HG02870 (cell line): ENCODE results near the gene GPRC5A.

Source experiments
- ATAC-seq: cut with Tn5 transposase; IDR thresholded peaks from one replicate; pipeline ENCODE4 v1.9.1; 2021; ENCODE audit warnings: mild to moderate bottlenecking, moderate library complexity; ENCODE audit not compliant: unreplicated experiment

Gene GPRC5A

GRCh38 chr12:12936983-12937491 lies 45.7 kb downstream of the GPRC5A start:
- no peak for ATAC-seq

GRCh38 chr12:12938541-12938940 lies 47.2 kb downstream of the GPRC5A start:
- ATAC-seq: no peak

GRCh38 chr12:12939888-12940287 lies 48.5 kb downstream of the GPRC5A start:
- no peak for ATAC-seq

- no peak for ATAC-seq
Measured at GRCh38 chr12:12941450-12942350, 50.3 kb downstream of the GPRC5A start.

- no peak for ATAC-seq
Measured at GRCh38 chr12:12943586-12944260, 52.4 kb downstream of the GPRC5A start.

GRCh38 chr12:12945591-12945990 lies 54.2 kb downstream of the GPRC5A start:
- ATAC-seq: no peak

- no peak for ATAC-seq
Measured at GRCh38 chr12:12946686-12947355, 55.5 kb downstream of the GPRC5A start.

- ATAC-seq: no peak
Measured at GRCh38 chr12:12947902-12948301, 56.5 kb downstream of the GPRC5A start.

- no peak for ATAC-seq
Measured at GRCh38 chr12:12951504-12951903, 60.1 kb downstream of the GPRC5A start.

- no peak for ATAC-seq
Measured at GRCh38 chr12:12952036-12952435, 60.7 kb downstream of the GPRC5A start, which contains the start of gene GPRC5D. GPRC5D (minus strand) TSS chr12:12952170; CDS start chr12:12950384, 1,786 bp downstream.

- no peak for ATAC-seq
Measured at GRCh38 chr12:12954356-12954755, 63.0 kb downstream of the GPRC5A start.

- no peak for ATAC-seq
Measured at GRCh38 chr12:12954878-12955625, 63.7 kb downstream of the GPRC5A start.

GRCh38 chr12:12958886-12959285 lies 67.5 kb downstream of the GPRC5A start:
- ATAC-seq: no peak

GRCh38 chr12:12960639-12961209 lies 69.4 kb downstream of the GPRC5A start:
- ATAC-seq: no peak

- no peak for ATAC-seq
Measured at GRCh38 chr12:12964255-12964654, 72.9 kb downstream of the GPRC5A start.

- no peak for ATAC-seq
Measured at GRCh38 chr12:12965836-12966235, 74.5 kb downstream of the GPRC5A start.
